GM21367 (cell line): ENCODE data around the gene RPS6KA3.
"Not testable (repeated sequence)": the region's sequence is repeated elsewhere in the genome, so short reads cannot be mapped to it uniquely, and the experiment has no call there.

Experiments used
- ATAC-seq: cut with Tn5 transposase; IDR thresholded peaks from one replicate; pipeline ENCODE4 v1.9.1; 2021; ENCODE audit not compliant: unreplicated experiment

RPS6KA3 gene

DNA sequence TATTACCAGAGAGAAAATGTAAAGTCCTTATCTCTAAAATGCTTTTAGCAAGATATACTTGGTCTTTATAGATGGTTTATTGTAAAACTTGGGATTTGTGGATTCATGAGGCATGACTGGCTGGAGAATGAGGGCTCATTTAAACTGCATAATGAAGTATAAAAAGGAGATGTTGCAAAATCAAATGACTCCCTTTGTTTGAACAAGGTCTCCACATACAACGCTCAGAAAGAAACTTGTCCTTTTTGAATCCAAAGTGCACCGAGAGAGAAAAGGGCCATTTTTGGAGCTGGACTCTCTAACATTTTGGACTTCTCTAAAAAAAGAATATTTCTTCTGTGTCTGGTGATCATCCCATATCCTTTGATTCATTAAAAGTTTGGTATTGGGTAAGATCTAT lies 117.4 kb downstream of the RPS6KA3 start:
- ATAC-seq = no peak

GRCh38 chrX:20147561-20147960 lies 119.1 kb downstream of the RPS6KA3 start:
- ATAC-seq = no peak

DNA sequence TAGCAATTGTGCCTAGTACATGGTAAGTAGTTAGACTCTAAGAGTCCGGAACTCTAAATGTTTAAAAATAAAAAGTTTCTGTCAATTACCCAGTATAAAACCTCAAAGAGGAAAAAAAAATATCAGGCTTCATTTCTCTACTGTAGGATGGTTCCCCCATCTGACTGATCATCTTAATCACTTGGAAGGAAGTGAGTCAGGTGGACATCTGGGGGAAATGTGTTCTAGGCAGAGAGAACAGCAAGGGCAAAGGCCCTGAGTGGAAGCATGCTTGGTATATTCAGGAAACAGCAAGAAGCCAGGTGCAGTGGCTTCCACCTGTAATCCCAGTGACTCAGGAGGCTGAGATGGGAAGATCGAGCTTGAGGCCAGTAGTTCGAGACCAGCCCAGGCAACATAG lies 122.2 kb downstream of the RPS6KA3 start:
- ATAC-seq = no peak

GRCh38 chrX:20143561-20143960 lies 123.1 kb downstream of the RPS6KA3 start:
- no peak for ATAC-seq

GRCh38 chrX:20143111-20143510 lies 123.6 kb downstream of the RPS6KA3 start:
- ATAC-seq = no peak

DNA sequence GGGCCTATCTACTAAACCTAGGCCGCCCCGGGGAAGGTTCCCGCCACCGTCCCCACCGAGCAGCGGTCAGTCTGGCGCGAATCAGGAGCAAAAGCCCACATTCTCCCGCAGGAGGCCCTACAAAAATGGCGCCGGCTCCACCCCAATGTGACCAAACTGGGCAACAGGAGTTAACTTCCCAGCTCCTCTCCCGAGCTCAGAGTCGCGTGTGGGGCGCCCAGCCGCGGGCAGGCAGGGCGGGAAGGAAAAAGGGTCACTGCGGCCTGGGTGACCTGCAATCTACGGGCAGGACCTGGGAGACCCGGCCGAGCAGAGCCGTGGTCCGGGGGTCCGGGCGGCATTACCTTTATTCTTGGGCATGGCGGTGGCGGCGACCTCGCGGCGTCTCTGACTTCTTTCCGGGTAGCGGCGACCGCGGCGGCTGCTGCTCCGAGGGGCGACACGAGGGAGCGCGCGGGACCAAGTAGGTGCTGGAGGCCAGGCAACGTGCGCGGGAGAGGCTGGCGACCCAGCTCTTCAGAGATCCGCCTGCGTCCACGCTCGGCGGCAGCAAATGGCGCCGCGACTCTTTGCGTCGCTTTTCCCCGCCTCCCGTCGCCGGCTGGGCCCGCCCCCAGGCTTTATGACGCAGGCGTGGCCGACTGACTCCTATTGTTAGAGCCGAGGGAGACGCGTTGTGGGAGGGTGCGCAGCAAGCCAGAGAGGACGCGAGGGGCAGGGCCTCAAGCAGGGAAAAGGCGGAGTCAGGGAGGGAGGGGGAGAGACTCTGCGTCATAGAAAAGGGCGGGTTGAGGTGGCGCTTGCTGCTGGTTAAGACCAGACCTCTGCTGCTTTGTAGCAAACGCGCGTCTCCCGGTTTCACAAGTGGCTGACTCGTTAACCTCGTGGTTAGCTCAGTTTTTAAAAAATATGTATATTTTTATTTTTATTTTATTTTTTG lies 125.2 kb downstream of the RPS6KA3 start, which contains the start of gene EIF1AX:
TSS of gene EIF1AX (minus strand) at position 558 of the 940 bp plus-strand sequence. CDS start at position 360, 198 bp downstream.
- ATAC-seq = peak; percentile 98

DNA sequence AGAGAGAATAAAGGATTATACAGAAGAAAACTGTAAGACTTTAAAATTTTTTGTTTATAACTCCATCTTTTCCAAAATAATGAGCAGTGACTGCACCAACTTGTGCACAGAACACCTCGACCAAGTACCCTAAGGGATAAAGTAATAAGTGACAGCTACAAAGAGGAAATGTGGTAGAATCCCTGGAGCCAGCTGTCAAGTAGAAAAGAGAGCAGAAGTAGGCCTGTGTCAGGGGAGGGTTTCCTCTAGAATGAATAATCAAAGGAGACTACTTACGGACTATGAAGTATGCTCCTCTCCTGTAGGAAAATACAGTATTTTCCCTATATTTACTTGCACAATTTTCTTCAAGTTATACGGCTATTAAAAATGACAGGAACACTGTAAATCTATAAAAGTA lies 126.3 kb downstream of the RPS6KA3 start:
- ATAC-seq = no peak

DNA sequence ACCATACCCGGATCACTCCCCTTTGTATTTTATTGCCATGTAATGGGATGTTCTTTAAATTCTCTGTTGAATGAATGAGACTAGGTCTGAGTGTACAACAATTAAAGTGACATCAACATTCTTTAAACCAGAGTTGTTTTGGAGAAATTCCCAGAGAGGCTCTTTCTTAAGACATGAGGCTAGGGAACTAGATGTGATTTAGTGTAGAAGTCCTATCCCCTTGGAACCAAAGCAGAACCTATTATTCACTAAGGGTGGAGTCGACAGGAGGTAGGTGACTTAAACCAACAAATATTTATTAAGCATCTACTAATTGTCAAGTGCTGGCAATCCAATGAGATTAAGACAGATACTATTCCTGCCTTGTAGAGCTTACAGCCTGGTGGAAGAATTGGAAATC lies 126.7 kb downstream of the RPS6KA3 start:
- no peak for ATAC-seq

- ATAC-seq = no peak
Observed at GRCh38 chrX:20135944-20136343, 130.8 kb downstream of the RPS6KA3 start.

GRCh38 chrX:20132666-20133065 lies 134.0 kb downstream of the RPS6KA3 start:
- ATAC-seq = no peak

- no peak for ATAC-seq
Observed at GRCh38 chrX:20130357-20130756, 136.4 kb downstream of the RPS6KA3 start.

DNA sequence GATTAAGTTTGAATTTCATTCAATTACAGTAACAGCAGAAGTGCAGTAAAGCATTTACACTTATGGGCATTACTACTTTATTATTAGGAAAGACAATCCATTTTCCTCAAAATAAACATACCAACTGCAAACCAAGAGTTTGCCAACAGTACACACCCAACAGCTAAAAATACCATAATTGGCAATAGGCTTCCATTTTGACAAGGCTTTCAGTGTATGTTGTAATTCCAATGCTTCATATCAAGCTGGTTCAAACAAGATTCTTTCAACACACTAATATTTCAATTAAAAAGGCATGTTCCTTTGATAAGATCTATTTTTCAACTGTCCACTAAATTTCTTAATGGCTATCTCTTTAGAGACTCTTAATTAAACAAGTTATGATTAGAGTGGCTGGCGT lies 137.2 kb downstream of the RPS6KA3 start:
- ATAC-seq = no peak

- ATAC-seq = no peak
Observed at GRCh38 chrX:20128670-20129069, 138.0 kb downstream of the RPS6KA3 start.

- ATAC-seq = not testable (repeated sequence)
Observed at GRCh38 chrX:20127440-20127839, 139.3 kb downstream of the RPS6KA3 start.

DNA sequence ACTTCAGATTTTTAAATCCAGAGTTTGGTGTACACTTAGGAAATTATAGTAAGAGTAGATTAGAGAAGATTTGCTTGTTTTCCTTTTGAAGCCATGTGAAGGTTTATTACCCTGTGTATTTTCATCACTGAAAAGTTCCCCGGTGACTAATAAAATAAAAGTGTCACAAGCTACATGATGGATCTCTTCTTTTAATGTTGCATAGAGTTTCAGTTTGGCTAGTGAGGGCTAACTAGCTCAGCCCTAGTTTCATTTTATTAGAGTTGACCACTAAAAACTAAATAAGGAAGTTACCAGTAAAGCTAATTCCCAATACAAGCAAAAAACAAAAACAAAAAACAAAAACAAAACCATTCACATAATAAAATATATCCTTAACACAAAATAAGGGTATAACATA lies 139.9 kb downstream of the RPS6KA3 start:
- not testable (repeated sequence) for ATAC-seq

- no peak for ATAC-seq
Observed at GRCh38 chrX:20124964-20125363, 141.7 kb downstream of the RPS6KA3 start.

DNA sequence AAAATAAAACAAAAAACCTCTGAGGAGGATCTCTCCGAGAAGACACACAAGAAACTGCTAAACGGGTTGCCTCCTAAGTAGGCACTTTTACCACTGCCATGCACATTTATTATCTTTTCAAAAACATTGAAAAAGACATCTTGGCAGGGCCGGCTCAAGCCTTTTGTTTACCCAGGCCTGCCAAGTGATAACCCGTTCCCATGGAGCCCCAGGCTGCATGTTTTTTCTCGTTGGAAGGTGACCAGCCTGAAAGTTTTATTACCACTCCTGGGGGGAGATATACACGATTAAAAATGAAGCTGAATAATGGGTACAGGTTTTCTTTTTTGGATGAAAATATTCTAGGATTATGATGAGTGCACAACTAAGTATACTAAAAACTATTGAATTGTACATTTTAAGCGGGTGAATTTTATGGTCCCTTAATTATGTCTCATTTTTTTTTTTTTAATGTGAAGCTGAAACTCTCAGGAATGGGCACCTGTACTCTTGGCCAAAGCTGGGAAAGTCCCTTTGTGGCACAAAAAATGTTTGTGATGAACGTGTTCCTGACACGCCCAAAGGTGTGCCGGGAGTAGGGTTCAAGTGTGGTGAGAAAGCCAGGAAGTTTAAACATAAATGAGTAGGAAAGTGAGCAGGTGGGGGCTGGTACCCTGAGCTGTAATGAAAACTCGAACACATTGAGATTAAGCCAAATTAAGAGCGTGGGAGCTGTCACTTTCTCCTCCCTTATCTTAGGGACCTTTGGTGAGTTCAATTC lies 148.5 kb downstream of the RPS6KA3 start:
- no peak for ATAC-seq

DNA sequence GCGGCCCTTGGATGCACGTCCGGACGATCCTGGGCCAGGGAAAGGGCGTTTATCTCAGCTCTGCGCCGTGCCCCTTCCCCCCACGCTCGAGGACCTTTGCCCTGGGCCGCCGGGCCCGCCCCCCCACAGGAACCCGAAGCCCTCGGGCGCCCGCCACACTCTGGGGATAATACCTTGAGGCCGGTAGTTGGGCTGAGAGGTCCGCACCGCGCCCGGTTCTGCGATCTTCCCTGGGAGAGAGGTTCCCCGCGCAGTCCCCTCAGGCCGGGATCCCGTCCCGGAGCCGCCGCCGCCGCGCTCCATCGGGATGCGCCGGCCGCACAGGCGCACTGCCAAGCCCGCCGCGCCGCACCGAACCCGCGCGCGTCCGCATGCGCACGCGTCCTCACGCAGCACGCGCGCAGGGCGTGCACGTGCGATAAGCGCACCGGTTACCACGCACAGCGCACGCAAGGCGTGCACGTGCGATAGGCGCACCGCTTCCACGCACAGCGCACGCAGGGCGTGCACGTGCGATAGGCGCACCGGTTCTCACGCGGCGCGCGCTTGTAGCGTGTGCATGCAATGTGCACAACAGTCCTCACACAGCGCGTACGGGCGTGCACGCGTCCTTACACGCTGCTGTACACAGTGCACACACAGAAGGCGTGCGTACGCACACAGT lies 150.0 kb downstream of the RPS6KA3 start, which contains the start of gene MAP7D2:
TSS of gene MAP7D2 (minus strand) at position 331 of the 664 bp plus-strand sequence. CDS start at position 303, 28 bp downstream.
- ATAC-seq = no peak

- no peak for ATAC-seq
Observed at GRCh38 chrX:20116087-20116576, 150.6 kb downstream of the RPS6KA3 start.

GRCh38 chrX:20112022-20112774 lies 154.5 kb downstream of the RPS6KA3 start:
- no peak for ATAC-seq
